CD4-positive, alpha-beta T cell (primary cell): ENCODE data around the gene TBC1D9B. TPM values are rescaled to one million over a fixed set of nuclear protein-coding genes. Genes with fewer than 3 reads are reported as not detected.

Experiments
- ATAC-seq: fragments of 200-7000 bp; cut with Tn5 transposase; one replicate; pipeline ENCODE4 v1.10.0; 2022; ENCODE audit warnings: mild to moderate bottlenecking; ENCODE audit not compliant: poor library complexity
- CTCF ChIA-PET: fragments of 350-600 bp; sonication (Branson Sonifier 250); formaldehyde crosslinking; loops from one replicate; lab custom pipeline; 2021; ENCODE audit warnings: antibody characterized with exemption, inconsistent platforms; lab: Charles Lee
- POLR2A ChIA-PET: fragments of 350-600 bp; sonication (Branson Sonifier 250); formaldehyde crosslinking; loops from one replicate; lab custom pipeline; 2021; ENCODE audit warnings: antibody characterized with exemption, inconsistent platforms; lab: Charles Lee
- DNase-seq, 14 experiments: peaks; one replicate each; pipeline ENCODE4 v3.0.0-alpha.2; 2013 to 2020; ENCODE audit warnings: mixed read lengths in 2 of 14
- H3K27ac ChIP-seq, 2 donors: one replicate each; pipeline versions ENCODE4 v1.5.1 to v1.7.0; 2013; ENCODE audit warnings: low read length in 2 of 2, low read depth in 1 of 2, mild to moderate bottlenecking in 1 of 2
- H3K27me3 ChIP-seq, 2 experiments: 1 replicate in 1 of 2; 2 replicates in 1 of 2; pipeline versions ENCODE4 v1.6.1 to v1.7.0; 2013; ENCODE audit warnings: low read length in 2 of 2, control low read depth in 1 of 2, mild to moderate bottlenecking in 1 of 2, moderate library complexity in 1 of 2; ENCODE audit not compliant: insufficient read depth in 2 of 2, control insufficient read depth in 1 of 2
- H3K36me3 ChIP-seq: one replicate; pipeline ENCODE4 v1.6.1; 2013; ENCODE audit warnings: low read length, control low read depth; ENCODE audit not compliant: insufficient read depth
- H3K4me1 ChIP-seq: one replicate; pipeline ENCODE4 v1.6.1; 2013; ENCODE audit warnings: low read length, control low read depth; ENCODE audit not compliant: insufficient read depth
- H3K4me3 ChIP-seq: one replicate; pipeline ENCODE4 v1.5.1; 2013; ENCODE audit warnings: mild to moderate bottlenecking, low read length, moderate library complexity
- H3K9me3 ChIP-seq, 2 experiments: 1 replicate in 1 of 2; 2 replicates in 1 of 2; pipeline versions ENCODE4 v1.6.1 to v1.7.0; 2013; ENCODE audit warnings: low read length in 2 of 2, mild to moderate bottlenecking in 2 of 2, control low read depth in 1 of 2, moderate library complexity in 1 of 2; ENCODE audit not compliant: control insufficient read depth in 1 of 2, insufficient read depth in 1 of 2
- H3K27ac Mint-ChIP-seq: one replicate; pipeline ENCODE4 v1.8.0; 2020; ENCODE audit warnings: mixed read lengths
- H3K27me3 Mint-ChIP-seq: one replicate; pipeline ENCODE4 v1.8.0; 2021; ENCODE audit warnings: mixed read lengths
- H3K36me3 Mint-ChIP-seq: one replicate; pipeline ENCODE4 v1.8.0; 2021; ENCODE audit warnings: low read depth, mixed read lengths
- H3K4me1 Mint-ChIP-seq: one replicate; pipeline ENCODE4 v1.8.0; 2021; ENCODE audit warnings: low read depth, mixed read lengths
- H3K4me3 Mint-ChIP-seq: one replicate; pipeline ENCODE4 v1.8.0; 2020; ENCODE audit warnings: mild to moderate bottlenecking, mixed read lengths
- H3K9me3 Mint-ChIP-seq: one replicate; pipeline ENCODE4 v1.8.0; 2020; ENCODE audit warnings: mixed read lengths
- CTCF ChIP-seq: fragments of 200-600 bp; IDR thresholded peaks from one replicate; pipeline ENCODE4 v1.8.0; 2022; ENCODE audit warnings: antibody characterized with exemption, mild to moderate bottlenecking
- intact Hi-C, 2 experiments: fragments of 100-400 bp; cut with DNase I in 1 of 2; cut with micrococcal nuclease in 1 of 2; formaldehyde crosslinking; loops; one replicate each; pipeline versions ENCODE4 v1.15.1 to v1.9.0; 2023 to 2025; cut with DNase I, micrococcal nuclease
- total RNA-seq, 174 experiments: library from RNA in 2 of 174; stranded (reverse) in 2 of 174; gene quantifications; one replicate each; pipeline ENCODE4 v1.2.3 and lab custom pipeline; 2021 to 2026

TBC1D9B gene
- total RNA-seq, 2 experiments from 2014 or later, result 67.5 to 71.8 TPM

DNA sequence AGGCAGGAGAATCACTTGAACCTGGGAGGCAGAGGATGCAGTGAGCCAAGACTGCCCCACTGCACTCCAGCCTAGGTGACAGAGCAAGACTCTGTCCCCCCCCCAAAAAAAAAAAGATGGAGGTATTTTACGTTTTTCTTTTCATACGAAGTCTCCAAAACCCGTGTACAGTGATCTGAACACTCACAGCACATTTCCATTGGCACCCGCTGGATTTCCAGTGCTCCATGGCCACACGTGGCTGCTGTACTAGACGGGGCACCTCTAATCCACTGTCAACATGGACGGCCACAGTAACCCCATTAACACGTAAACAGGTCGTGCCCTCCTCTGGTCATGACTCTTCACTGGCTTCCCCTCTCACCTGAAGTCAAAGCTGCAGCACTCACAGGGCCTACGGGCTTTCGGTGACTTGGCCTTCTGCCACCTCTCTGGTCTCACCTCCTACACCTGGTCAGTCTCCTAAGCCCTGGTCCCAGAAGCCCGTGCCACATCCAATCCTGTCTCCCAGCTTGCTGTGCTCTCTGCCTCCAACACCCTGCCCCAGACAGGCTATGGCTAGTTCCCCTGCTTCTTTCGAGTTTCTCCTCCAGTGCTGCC is 22.1 kb downstream of the TBC1D9B start:
- H3K27ac ChIP-seq, result no peak overlapping the region
- no peaks in the 10 kb centered on the region for H3K27me3 ChIP-seq
- intact Hi-C loops, result no loop called here
- H3K9me3 ChIP-seq, result peaks cover 10 to 20% of the 10 kb centered on the region in 2 experiments
- Mint-ChIP-seq H3K9me3 (peaks cover 6% of the 10 kb centered on the region), H3K27ac (no peak overlapping the region), H3K4me1 (no peaks in the 10 kb centered on the region), H3K27me3 (no peaks in the 10 kb centered on the region), H3K4me3 (no peak overlapping the region), H3K36me3 (peaks cover 86% of the 10 kb centered on the region)
- H3K4me1 ChIP-seq, result no peaks in the 10 kb centered on the region
- POLR2A ChIA-PET, result no interaction called here
- ATAC-seq (no peak), DNase-seq (no peak)
- no peak overlapping the region for H3K4me3 ChIP-seq
- H3K36me3 ChIP-seq, result peaks cover 56% of the 10 kb centered on the region
- CTCF ChIA-PET, result no interaction called here
- no peak for TF ChIP-seq CTCF

- no peak overlapping the region for H3K27ac ChIP-seq
- H3K27me3 Mint-ChIP-seq, result no peaks in the 10 kb centered on the region
- no peaks in the 10 kb centered on the region for H3K27me3 ChIP-seq
- H3K9me3 ChIP-seq, result peaks cover 10 to 20% of the 10 kb centered on the region in 2 experiments
- CTCF ChIA-PET, result no interaction called here
- DNase-seq, result no peak
- H3K36me3 Mint-ChIP-seq, result peaks cover 66% of the 10 kb centered on the region
- H3K4me1 ChIP-seq, result no peaks in the 10 kb centered on the region
- POLR2A ChIA-PET, result no interaction called here
- H3K36me3 ChIP-seq, result peaks cover 48% of the 10 kb centered on the region
- H3K4me3 ChIP-seq, result no peak overlapping the region
- H3K27ac Mint-ChIP-seq, result no peak overlapping the region
- no peak for ATAC-seq
- peaks cover 6% of the 10 kb centered on the region for H3K9me3 Mint-ChIP-seq
- intact Hi-C loops, result no loop called here
- TF ChIP-seq CTCF, result no peak
- no peaks in the 10 kb centered on the region for H3K4me1 Mint-ChIP-seq
- no peak overlapping the region for H3K4me3 Mint-ChIP-seq
Measured at GRCh38 chr5:179883163-179883562, 24.5 kb downstream of the TBC1D9B start.

DNA sequence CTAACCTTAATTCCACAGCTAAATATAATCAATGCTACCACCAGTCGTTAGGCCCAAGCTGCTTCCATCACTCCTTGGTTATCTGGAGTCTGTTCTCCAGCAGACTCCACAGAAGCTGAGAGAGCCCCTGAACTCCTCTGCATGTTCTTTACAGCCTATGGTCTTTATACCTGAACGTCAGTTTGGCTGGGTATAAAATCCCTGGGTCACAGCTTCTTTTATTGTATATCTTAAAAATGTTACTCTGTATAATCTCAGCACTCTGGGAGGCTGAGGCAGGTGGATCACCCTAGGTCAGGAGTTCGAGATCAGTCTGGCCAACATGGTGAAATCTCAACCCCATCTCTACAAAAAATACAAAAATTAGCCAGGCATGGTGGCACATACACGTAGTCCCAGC is 25.4 kb downstream of the TBC1D9B start:
- H3K4me1 Mint-ChIP-seq, result no peaks in the 10 kb centered on the region
- no peaks in the 10 kb centered on the region for H3K4me1 ChIP-seq
- CTCF ChIA-PET, result no interaction called here
- no peak overlapping the region for H3K27ac Mint-ChIP-seq
- POLR2A ChIA-PET, result no interaction called here
- no peak overlapping the region for H3K4me3 Mint-ChIP-seq
- ATAC-seq (no peak), DNase-seq (no peak)
- H3K27me3 ChIP-seq, result no peaks in the 10 kb centered on the region
- intact Hi-C loops, result no loop called here
- no peaks in the 10 kb centered on the region for H3K27me3 Mint-ChIP-seq
- peaks cover 64% of the 10 kb centered on the region for H3K36me3 Mint-ChIP-seq
- peaks cover 10 to 20% of the 10 kb centered on the region in 2 experiments for H3K9me3 ChIP-seq
- peaks cover 6% of the 10 kb centered on the region for H3K9me3 Mint-ChIP-seq
- TF ChIP-seq CTCF, result no peak
- H3K36me3 ChIP-seq, result peaks cover 44% of the 10 kb centered on the region
- H3K4me3 ChIP-seq, result no peak overlapping the region
- H3K27ac ChIP-seq, result no peak overlapping the region
